HFFc6 (cell line): ENCODE results near the gene GC. TPM values are rescaled to one million over a fixed set of nuclear protein-coding genes. Genes with fewer than 3 reads are reported as not detected.
A peak's percentile ranks its signal among the peaks of the same experiment; 100 is the strongest.

Experiments
- DNase-seq: peaks from one replicate; pipeline ENCODE4 v3.0.0-alpha.2; 2018
- H3K27ac Mint-ChIP-seq: 2 replicates; pipeline ENCODE4 v1.8.0; 2020; ENCODE audit warnings: mild to moderate bottlenecking, mixed read lengths
- H3K27me3 Mint-ChIP-seq: 2 replicates; pipeline ENCODE4 v1.8.0; 2021; ENCODE audit warnings: mild to moderate bottlenecking, moderate library complexity, mixed read lengths; ENCODE audit not compliant: insufficient read depth
- H3K36me3 Mint-ChIP-seq: 2 replicates; pipeline ENCODE4 v1.8.0; 2021; ENCODE audit warnings: low read depth, mixed read lengths
- H3K4me1 Mint-ChIP-seq: 2 replicates; pipeline ENCODE4 v1.8.0; 2020; ENCODE audit warnings: low read depth, mixed read lengths
- H3K4me3 Mint-ChIP-seq: 2 replicates; pipeline ENCODE4 v1.8.0; 2020; ENCODE audit warnings: mild to moderate bottlenecking, moderate library complexity, mixed read lengths
- H3K9me3 Mint-ChIP-seq: 2 replicates; pipeline ENCODE4 v1.8.0; 2020; ENCODE audit warnings: mild to moderate bottlenecking, mixed read lengths
- long read RNA-seq: library from polyadenylated mRNA; unstranded; transcript quantifications from one replicate; pipeline ENCODE4 v2.0.0, GENCODE V29; 2019
- total RNA-seq, 6 experiments: library from RNA; stranded (reverse); fragmentation: NEBNext Ultra II Directional; extraction: Animal tissue kit (Norgen Biotek cat#: 25700); gene quantifications; 2 replicates in 1 of 6; 3 replicates in 5 of 6; pipeline ENCODE4 v1.2.3, GENCODE V29; 2021
- TF ChIP-seq, protein P1 (sequence below): fragments of 200-600 bp; sonication (generic); IDR thresholded peaks from 2 replicates; pipeline ENCODE4 v1.5.0; 2021; ENCODE audit warnings: antibody characterized with exemption, mild to moderate bottlenecking

GC gene, protein sequence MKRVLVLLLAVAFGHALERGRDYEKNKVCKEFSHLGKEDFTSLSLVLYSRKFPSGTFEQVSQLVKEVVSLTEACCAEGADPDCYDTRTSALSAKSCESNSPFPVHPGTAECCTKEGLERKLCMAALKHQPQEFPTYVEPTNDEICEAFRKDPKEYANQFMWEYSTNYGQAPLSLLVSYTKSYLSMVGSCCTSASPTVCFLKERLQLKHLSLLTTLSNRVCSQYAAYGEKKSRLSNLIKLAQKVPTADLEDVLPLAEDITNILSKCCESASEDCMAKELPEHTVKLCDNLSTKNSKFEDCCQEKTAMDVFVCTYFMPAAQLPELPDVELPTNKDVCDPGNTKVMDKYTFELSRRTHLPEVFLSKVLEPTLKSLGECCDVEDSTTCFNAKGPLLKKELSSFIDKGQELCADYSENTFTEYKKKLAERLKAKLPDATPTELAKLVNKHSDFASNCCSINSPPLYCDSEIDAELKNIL
- total RNA-seq, result not detected
- long read RNA-seq, result 0 reads

DNA sequence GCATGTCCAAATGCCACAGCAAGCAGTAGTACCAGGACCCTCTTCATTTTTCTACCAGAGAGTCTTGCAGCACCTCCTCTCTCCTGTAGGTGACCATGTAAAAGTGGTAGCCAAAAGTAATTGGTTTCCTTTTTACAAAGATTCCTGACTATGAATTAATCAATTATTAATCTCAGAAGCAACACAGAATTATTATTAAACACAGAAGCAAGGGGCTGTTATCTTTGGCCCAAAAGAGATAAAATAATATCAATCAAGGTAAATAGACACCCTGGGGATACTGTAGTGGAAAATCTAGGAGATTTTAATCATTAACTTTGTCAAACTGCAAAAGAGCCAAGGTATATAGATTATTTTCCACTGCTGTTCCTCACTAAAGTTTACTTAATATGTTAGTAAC lies at the start of gene GC:
GC (minus strand) TSS at position 108 of the 400 bp plus-strand sequence; CDS start at position 47, 61 bp downstream.
- Mint-ChIP-seq H3K27ac (no peak within 1 kb of the TSS), H3K9me3 (no peaks in the 10 kb centered on the region; the same call in 1 of the 2 replicates), H3K27me3 (no peaks in the 10 kb centered on the region; the same call in 1 of the 2 replicates), H3K4me1 (no peaks in the 10 kb centered on the region), H3K4me3 (no peak within 1 kb of the TSS), H3K36me3 (no peaks in the 10 kb centered on the region)
- TF ChIP-seq, protein P1, sequence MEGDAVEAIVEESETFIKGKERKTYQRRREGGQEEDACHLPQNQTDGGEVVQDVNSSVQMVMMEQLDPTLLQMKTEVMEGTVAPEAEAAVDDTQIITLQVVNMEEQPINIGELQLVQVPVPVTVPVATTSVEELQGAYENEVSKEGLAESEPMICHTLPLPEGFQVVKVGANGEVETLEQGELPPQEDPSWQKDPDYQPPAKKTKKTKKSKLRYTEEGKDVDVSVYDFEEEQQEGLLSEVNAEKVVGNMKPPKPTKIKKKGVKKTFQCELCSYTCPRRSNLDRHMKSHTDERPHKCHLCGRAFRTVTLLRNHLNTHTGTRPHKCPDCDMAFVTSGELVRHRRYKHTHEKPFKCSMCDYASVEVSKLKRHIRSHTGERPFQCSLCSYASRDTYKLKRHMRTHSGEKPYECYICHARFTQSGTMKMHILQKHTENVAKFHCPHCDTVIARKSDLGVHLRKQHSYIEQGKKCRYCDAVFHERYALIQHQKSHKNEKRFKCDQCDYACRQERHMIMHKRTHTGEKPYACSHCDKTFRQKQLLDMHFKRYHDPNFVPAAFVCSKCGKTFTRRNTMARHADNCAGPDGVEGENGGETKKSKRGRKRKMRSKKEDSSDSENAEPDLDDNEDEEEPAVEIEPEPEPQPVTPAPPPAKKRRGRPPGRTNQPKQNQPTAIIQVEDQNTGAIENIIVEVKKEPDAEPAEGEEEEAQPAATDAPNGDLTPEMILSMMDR, result 0 out of 2 replicates have a peak, but pooled peaks have one; percentile 7
- DNase-seq, result no peak

DNA sequence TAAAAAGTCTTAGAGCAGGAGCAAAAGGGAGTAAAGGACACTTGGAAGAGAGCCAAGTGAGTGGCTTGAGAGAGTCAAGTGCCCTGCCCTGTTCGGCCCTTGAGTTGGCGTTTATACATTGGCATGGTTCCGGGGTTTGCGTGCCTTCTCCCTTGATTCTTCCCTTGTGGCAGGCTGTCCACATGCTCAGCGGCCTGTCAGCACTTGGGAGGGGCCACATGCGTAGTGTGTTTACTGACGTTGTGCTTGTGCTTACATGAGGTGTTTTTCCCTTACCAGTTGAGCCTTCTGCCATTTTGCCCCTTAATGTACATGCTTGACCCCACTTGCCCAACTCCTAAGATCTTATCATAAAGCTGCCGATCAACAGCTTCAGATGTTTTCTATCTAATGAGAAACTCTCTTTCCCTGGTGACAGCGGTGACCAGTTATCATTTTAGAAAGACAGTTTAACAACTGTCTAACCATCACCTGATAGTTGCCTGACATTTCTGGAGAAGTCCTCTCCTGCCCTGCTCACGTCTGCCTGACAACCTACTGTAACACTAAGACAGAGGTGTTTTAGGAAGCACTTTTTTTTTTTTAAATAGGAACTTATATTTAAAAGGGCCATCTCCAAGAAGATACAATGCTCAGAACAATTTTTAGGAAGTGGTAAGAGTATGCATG lies 49.5 kb upstream of the GC start:
- H3K4me3 Mint-ChIP-seq, result no peak overlapping the region
- no peaks in the 10 kb centered on the region for H3K36me3 Mint-ChIP-seq
- H3K9me3 Mint-ChIP-seq, result no peaks in the 10 kb centered on the region; the same call in 1 of the 2 replicates
- no peaks in the 10 kb centered on the region; the same call in 1 of the 2 replicates for H3K27me3 Mint-ChIP-seq
- H3K4me1 Mint-ChIP-seq, result no peaks in the 10 kb centered on the region
- no peak for DNase-seq
- no peak overlapping the region for H3K27ac Mint-ChIP-seq
- TF ChIP-seq, protein P1, result no peak

DNA sequence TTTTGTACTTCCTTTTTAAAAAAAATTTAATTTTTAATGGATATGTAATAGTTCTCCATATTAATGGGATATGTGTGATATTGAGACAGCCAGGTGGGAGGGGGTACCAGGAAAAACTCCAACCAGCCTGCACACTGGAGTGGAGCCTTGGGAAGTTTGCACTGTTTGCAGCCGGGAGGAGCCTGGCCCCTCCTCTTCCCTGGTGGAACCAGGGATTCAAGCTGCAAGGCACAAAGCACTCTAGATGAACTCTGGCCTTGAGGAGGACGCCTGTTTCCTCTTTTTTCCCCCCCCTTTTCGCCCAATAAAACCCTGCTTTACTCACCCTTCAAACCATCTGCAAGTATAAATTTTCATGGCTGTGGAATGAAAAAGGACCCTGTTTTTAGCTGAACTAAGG lies 48.2 kb upstream of the GC start:
- Mint-ChIP-seq H3K4me3 (no peak overlapping the region), H3K9me3 (no peaks in the 10 kb centered on the region; the same call in 1 of the 2 replicates), H3K4me1 (no peaks in the 10 kb centered on the region), H3K27ac (no peak overlapping the region), H3K27me3 (no peaks in the 10 kb centered on the region; the same call in none of the 2 replicates), H3K36me3 (no peaks in the 10 kb centered on the region)
- TF ChIP-seq, protein P1, result no peak
- no peak for DNase-seq

DNA sequence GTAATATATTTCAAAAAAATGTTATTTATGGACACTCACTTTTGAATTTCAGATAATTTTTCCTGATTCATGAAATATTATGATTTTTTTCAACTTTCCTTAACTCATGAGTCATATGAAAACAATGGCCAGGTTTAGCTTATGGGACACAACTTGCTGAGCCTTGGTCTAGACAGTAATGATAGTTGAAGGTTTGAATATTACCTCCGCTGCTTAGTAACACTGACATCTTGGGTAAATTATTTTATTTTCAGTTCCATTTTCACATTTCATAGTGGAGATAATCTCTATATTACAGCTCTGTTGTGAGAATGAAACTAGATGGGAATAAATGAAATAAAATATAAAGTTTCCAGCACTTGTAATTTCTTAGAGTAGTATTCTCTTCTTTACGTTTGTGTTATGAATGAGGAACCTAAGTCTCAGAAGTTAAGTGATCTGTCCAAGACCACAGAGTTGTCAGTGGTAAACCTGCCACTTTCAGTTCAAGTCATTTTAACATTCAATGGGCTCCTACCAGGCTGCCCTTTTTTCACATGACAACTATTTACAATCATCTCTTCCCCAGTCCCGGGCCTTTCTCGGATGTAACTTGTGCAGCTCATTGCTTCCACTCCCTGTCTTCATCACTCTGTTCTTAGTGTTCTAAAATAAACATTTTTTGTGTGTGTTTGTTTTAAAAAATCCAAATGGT lies 46.8 kb upstream of the GC start:
- TF ChIP-seq, protein P1, result no peak
- no peaks in the 10 kb centered on the region; the same call in none of the 2 replicates for H3K27me3 Mint-ChIP-seq
- no peaks in the 10 kb centered on the region; the same call in 1 of the 2 replicates for H3K9me3 Mint-ChIP-seq
- no peaks in the 10 kb centered on the region for H3K4me1 Mint-ChIP-seq
- no peak for DNase-seq
- no peaks in the 10 kb centered on the region for H3K36me3 Mint-ChIP-seq
- H3K4me3 Mint-ChIP-seq, result no peak overlapping the region
- H3K27ac Mint-ChIP-seq, result no peak overlapping the region

DNA sequence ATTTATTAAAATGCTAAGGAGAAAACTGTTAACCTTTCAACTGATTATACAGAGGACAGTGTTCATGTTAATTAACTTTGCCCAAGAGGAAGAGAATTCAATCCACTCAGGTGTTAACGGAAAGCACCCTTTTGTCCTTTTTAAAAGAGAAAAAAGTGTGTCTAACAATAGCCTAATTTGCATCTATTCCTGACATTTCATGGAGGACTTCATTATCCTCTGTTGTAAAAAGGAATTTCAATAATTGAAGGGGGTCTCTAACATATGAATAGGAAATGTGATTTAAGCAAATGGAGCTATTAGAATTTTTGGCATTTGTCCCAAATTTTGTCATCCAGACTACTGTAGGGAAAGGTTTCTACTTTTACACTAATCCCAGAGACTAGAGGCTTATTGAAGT lies 44.6 kb upstream of the GC start:
- TF ChIP-seq, protein P1, result no peak
- Mint-ChIP-seq H3K36me3 (no peaks in the 10 kb centered on the region), H3K4me1 (no peaks in the 10 kb centered on the region), H3K9me3 (no peaks in the 10 kb centered on the region; the same call in 1 of the 2 replicates), H3K27me3 (no peaks in the 10 kb centered on the region; the same call in none of the 2 replicates), H3K27ac (no peak overlapping the region), H3K4me3 (no peak overlapping the region)
- DNase-seq, result no peak
